ENCODE results near the gene BACH2.

- TF ChIP-seq CTCF (optimal IDR thresholded peaks at IDR 0.05 in 1 of 3, IDR thresholded peaks at IDR 0.05 in 1 of 3, conservative IDR thresholded peaks at IDR 0.05 in 1 of 3; ENCODE audit: extremely low read depth in 1 of 3, insufficient read depth in 2 of 3, low read length in 3 of 3): no peak
- TF ChIP-seq EZH2 (IDR thresholded peaks at IDR 0.05; ENCODE audit: low read length): no peak
Measured at GRCh38 chr6:90251295-90251992, 45.2 kb downstream of the BACH2 start.

All from keratinocyte (primary cell).